Gastroesophageal sphincter (tissue), 4 donors: ENCODE measurements around the gene PER3. TPM values are rescaled to one million over a fixed set of nuclear protein-coding genes. Genes with fewer than 3 reads are reported as not detected.

Experiments
- ATAC-seq: fragments of 150-250 bp; one replicate; pipeline ENCODE4 v1.9.1; 2016; ENCODE audit warnings: mild to moderate bottlenecking, moderate library complexity
- H3K27ac ChIP-seq, 4 donors: fragments of 200-600 bp; sonication (generic) in 3 of 4; 1 replicate in 3 of 4; 2 replicates in 1 of 4; pipeline ENCODE4 v1.5.1; 2016 to 2019
- H3K27me3 ChIP-seq: fragments of 200-600 bp; sonication (generic); one replicate; pipeline ENCODE4 v1.5.1; 2019
- H3K36me3 ChIP-seq, 2 donors: fragments of 200-600 bp; sonication (generic); one replicate each; pipeline ENCODE4 v1.5.1; 2019; ENCODE audit warnings: control low read depth in 1 of 2
- H3K4me1 ChIP-seq, 3 donors: fragments of 200-600 bp; sonication (generic); 1 replicate in 2 of 3; 2 replicates in 1 of 3; pipeline ENCODE4 v1.5.1; 2016 to 2019; ENCODE audit warnings: control low read depth in 2 of 3
- H3K4me3 ChIP-seq, 2 donors: fragments of 200-600 bp; sonication (generic); one replicate each; pipeline ENCODE4 v1.5.1; 2019; ENCODE audit warnings: mild to moderate bottlenecking in 1 of 2, moderate library complexity in 1 of 2
- H3K9me3 ChIP-seq, 3 donors: fragments of 200-600 bp; sonication (generic); one replicate each; pipeline ENCODE4 v1.5.1; 2017 to 2019; ENCODE audit warnings: control low read depth in 2 of 3
- EP300 ChIP-seq: sonication (generic); formaldehyde crosslinking; IDR thresholded peaks from one replicate; pipeline ENCODE4 v1.6.1; 2017; ENCODE audit warnings: antibody characterized with exemption, mild to moderate bottlenecking
- POLR2A ChIP-seq, 2 donors: fragments of 450-650 bp; IDR thresholded peaks; one replicate each; pipeline ENCODE4 v1.6.1; 2017; ENCODE audit warnings: antibody characterized with exemption in 2 of 2, mild to moderate bottlenecking in 2 of 2, moderate library complexity in 1 of 2
- POLR2AphosphoS5 ChIP-seq: sonication (generic); formaldehyde crosslinking; IDR thresholded peaks from one replicate; pipeline ENCODE4 v1.6.1; 2017; ENCODE audit warnings: antibody characterized with exemption
- WGBS, 2 donors: methylation state at CpG; one replicate each; pipeline ENCODE4 v1.1.5; 2018; ENCODE audit warnings: low coverage in 1 of 2; 5-methylcytosine and 5-hydroxymethylcytosine counted together
- total RNA-seq, 4 donors: library from RNA; depleted of rRNA; stranded (reverse); fragments of >200 nt; gene quantifications; one replicate each; pipeline ENCODE4 v1.1.0, GENCODE V29; 2016
- TF ChIP-seq, protein P1 (sequence below), 4 experiments: fragments of 200-600 bp in 2 of 4; fragments of 450-650 bp in 2 of 4; sonication (generic) in 1 of 4; IDR thresholded peaks; one replicate each; pipeline ENCODE4 v1.5.1; 2017 to 2019; ENCODE audit warnings: antibody characterized with exemption in 4 of 4, mild to moderate bottlenecking in 2 of 4, moderate library complexity in 2 of 4

PER3 gene
- total RNA-seq, 4 donors from 2014 or later = 26.8 to 73.2 (median 43.4) TPM

DNA sequence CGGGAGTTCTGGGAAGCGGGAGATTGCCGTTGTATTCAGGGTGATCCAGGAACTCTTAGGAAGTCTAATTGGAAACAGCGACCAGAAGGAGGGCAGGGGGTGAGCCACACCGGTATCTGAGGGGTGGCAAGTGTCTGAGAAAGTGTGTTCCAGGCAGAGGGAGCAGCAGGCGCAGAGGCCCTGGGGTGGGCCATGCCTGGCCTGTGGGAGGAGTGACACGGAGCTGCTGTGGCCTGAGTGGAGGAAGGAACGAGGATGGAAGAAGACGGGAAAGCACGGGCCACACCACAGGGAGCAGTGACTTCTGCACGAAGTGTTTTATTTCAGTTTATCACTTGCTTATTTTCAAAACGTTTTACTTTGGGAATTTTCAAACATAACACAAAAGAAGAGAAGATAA lies 11.3 kb downstream of the PER3 start:
- Histone ChIP-seq H3K27me3 (no peaks in the 10 kb centered on the region), H3K36me3 (peaks cover 0 to 100% of the 10 kb centered on the region in 2 donors), H3K27ac (no peak overlapping the region), H3K4me1 (peaks cover 0 to 5% (median 0%) of the 10 kb centered on the region in 3 donors), H3K4me3 (no peak overlapping the region), H3K9me3 (no peaks in the 10 kb centered on the region)
- TF ChIP-seq EP300 = no peak
- TF ChIP-seq POLR2AphosphoS5 = no peak
- TF ChIP-seq, protein P1, sequence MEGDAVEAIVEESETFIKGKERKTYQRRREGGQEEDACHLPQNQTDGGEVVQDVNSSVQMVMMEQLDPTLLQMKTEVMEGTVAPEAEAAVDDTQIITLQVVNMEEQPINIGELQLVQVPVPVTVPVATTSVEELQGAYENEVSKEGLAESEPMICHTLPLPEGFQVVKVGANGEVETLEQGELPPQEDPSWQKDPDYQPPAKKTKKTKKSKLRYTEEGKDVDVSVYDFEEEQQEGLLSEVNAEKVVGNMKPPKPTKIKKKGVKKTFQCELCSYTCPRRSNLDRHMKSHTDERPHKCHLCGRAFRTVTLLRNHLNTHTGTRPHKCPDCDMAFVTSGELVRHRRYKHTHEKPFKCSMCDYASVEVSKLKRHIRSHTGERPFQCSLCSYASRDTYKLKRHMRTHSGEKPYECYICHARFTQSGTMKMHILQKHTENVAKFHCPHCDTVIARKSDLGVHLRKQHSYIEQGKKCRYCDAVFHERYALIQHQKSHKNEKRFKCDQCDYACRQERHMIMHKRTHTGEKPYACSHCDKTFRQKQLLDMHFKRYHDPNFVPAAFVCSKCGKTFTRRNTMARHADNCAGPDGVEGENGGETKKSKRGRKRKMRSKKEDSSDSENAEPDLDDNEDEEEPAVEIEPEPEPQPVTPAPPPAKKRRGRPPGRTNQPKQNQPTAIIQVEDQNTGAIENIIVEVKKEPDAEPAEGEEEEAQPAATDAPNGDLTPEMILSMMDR (IDR thresholded peaks at IDR 0.05) = no peak
- no peak for TF ChIP-seq POLR2A (IDR thresholded peaks at IDR 0.05)
- no peak for ATAC-seq
- 73 to 81% methylated on average over 12 of the region's 12 CpGs for WGBS, 2 donors

DNA sequence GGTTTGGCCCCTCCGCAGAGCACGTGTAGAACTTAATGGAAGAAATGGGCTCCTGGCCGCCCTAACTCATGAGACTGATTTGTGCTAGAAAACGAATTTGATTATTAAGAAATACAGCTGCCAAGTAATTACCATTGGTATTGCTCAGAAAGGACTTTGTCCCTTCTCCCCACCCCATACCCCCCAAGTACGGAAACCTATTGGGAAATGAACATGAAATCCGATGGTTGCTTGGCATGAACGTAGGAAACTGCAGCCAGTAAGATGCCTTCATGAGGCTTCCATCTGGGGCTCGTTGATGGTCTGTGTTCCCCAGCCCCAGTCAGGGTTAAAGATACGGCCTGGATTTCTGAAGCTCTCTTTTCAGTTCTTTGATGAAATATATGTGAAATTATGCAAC lies 21.4 kb downstream of the PER3 start:
- H3K36me3 ChIP-seq = peaks cover under 1 to 92% of the 10 kb centered on the region in 2 donors
- no peak overlapping the region for H3K4me3 ChIP-seq
- 67 to 84% methylated on average over 6 to 8 of the region's 9 CpGs for WGBS, 2 donors
- ATAC-seq = no peak
- H3K27me3 ChIP-seq = no peaks in the 10 kb centered on the region
- H3K9me3 ChIP-seq = no peaks in the 10 kb centered on the region
- no peak overlapping the region for H3K27ac ChIP-seq
- no peaks in the 10 kb centered on the region for H3K4me1 ChIP-seq
- no peak for TF ChIP-seq POLR2AphosphoS5
- no peak for TF ChIP-seq POLR2A (IDR thresholded peaks at IDR 0.05)
- TF ChIP-seq, protein P1 (IDR thresholded peaks at IDR 0.05) = no peak
- no peak for TF ChIP-seq EP300

DNA sequence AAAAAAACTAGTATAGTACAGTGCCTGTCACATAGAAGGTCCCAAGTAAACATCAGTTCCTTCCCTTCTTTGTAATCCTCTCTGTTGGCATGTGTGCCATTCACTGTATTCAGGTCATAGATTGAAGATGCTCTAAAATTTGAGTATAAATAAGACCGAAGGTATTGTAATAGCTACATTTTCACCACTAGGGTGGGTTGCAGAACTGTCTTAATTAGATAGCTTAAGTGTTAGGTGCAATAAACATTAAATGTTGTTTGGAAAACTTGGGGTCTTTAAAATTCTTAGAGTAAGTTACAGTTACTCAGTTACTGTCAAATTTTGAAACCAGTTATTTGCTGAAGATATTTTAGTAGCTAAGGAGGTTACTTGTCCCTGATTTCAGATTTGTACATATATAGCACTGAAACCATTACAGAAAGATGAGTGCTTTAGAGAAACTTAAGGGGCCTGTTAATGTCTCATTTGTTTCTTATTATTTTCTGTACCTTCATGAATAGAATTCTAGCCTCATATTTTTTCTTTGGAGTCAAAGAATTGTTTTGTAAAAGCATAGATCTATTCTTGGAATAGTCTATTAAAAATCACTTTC lies 24.3 kb downstream of the PER3 start:
- 24 to 50% methylated on average over 1 of the region's 1 CpG for WGBS, 2 donors
- Histone ChIP-seq H3K27ac (no peak overlapping the region), H3K4me3 (no peak overlapping the region), H3K36me3 (peaks cover 7 to 92% of the 10 kb centered on the region in 2 donors), H3K27me3 (no peaks in the 10 kb centered on the region), H3K9me3 (peaks cover 0 to 4% (median 0%) of the 10 kb centered on the region in 3 donors), H3K4me1 (no peaks in the 10 kb centered on the region)
- TF ChIP-seq EP300 (no peak), POLR2AphosphoS5 (no peak), POLR2A (IDR thresholded peaks at IDR 0.05) (no peak)
- TF ChIP-seq, protein P1 (IDR thresholded peaks at IDR 0.05) = peak; percentile 27 to 43 (median 32)
- no peak for ATAC-seq

DNA sequence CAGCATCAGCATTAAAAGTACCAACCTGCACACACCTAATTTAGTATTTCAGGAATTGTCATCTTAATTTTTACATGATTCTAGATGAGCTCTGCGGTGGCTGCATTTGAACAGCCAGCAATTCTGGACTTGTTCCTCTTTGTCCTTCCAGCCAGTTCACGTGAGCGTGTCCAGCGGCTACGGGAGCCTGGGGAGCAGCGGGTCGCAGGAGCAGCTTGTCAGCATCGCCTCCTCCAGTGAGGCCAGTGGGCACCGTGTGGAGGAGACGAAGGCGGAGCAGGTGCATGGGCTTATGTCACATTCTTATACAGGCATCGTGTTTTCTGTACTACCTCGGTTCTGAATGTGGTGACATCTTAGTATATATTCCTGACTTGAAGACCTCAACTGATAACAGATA lies 25.7 kb downstream of the PER3 start:
- Histone ChIP-seq H3K9me3 (peaks cover 0 to 13% (median 0%) of the 10 kb centered on the region in 3 donors), H3K27me3 (no peaks in the 10 kb centered on the region), H3K4me3 (no peak overlapping the region), H3K36me3 (peaks cover 7 to 91% of the 10 kb centered on the region in 2 donors), H3K4me1 (no peaks in the 10 kb centered on the region), H3K27ac (no peak overlapping the region)
- TF ChIP-seq EP300 (no peak), POLR2A (IDR thresholded peaks at IDR 0.05) (no peak), POLR2AphosphoS5 (no peak)
- TF ChIP-seq, protein P1 (IDR thresholded peaks at IDR 0.05) = no peak
- 91 to 98% methylated on average over 8 to 12 of the region's 13 CpGs for WGBS, 2 donors
- ATAC-seq = no peak

DNA sequence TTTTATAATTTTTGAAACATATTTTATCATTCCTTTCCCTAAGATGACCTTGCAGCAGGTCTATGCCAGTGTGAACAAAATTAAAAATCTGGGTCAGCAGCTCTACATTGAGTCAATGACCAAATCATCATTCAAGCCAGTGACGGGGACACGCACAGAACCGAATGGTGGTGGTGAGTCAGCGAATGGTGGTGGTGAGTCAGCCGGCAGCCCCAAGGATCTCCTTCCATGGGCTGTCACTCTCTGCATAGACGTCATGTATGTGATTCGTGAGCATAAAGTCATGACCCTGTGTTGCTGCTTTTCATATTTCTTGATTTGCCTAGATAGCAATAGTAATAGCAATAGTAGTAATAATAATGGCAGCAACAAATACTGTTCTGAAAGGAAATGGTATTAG lies 26.3 kb downstream of the PER3 start:
- H3K4me1 ChIP-seq = no peaks in the 10 kb centered on the region
- no peak overlapping the region for H3K4me3 ChIP-seq
- H3K27ac ChIP-seq = no peak overlapping the region
- WGBS, 2 donors = 64 to 84% methylated on average over 4 to 7 of the region's 7 CpGs
- TF ChIP-seq POLR2A (IDR thresholded peaks at IDR 0.05) = no peak
- no peak for TF ChIP-seq EP300
- TF ChIP-seq, protein P1 (IDR thresholded peaks at IDR 0.05) = no peak
- no peak for TF ChIP-seq POLR2AphosphoS5
- H3K9me3 ChIP-seq = peaks cover 0 to 13% (median 0%) of the 10 kb centered on the region in 3 donors
- H3K27me3 ChIP-seq = no peaks in the 10 kb centered on the region
- no peak for ATAC-seq
- peaks cover 7 to 91% of the 10 kb centered on the region in 2 donors for H3K36me3 ChIP-seq
